UCSD-AML1 (cell line): Measurements from ENCODE around the gene RUFY3.
"Not testable (repeated sequence)": the region's sequence is repeated elsewhere in the genome, so short reads cannot be mapped to it uniquely, and the experiment has no call there.

ENCODE experiments used
- DNase-seq: peaks from one replicate; lab custom pipeline; 2025; ENCODE audit not compliant: unreplicated experiment; lab: John Stamatoyannopoulos, UW

Gene RUFY3

DNA sequence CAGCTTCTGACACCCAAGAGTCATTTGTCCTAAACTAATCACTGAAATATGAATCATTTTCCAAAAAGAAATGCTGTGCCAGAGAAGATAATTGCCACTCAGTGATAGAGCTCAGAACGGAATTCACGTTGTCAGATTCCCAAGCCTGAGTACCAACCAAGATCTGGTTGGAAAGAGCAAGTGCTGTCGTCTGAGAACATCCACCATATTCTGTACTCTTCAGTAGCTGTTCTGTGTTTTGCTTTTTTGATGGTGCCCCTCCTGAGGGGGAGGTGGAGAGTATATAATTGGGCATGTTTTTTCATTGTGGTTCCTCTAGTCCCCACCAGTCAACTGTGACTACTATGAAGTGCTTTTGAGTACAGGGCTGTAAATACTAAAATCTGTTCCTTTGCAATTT, 13.2 kb downstream of the RUFY3 start:
- no peak for DNase-seq

DNA sequence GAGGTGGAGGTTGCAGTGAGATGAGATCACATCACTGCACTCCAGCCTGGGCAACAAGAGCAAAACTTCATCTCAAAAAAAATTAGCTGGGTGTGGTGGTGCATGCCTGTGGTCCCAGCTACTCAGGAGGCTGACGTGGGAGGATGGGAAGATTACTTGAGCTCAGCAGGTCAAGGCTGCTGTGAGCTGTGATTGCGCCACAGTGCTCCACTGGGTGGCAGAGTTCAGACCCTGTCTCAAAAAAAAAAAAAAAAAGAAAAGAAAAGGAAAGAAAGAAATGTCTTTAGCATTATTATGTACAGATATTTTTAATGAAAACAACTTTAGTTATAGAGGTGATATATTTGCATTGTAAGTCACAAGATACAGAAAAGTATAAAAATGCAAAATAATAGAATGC, 14.2 kb downstream of the RUFY3 start:
- DNase-seq = peak; percentile 38

DNA sequence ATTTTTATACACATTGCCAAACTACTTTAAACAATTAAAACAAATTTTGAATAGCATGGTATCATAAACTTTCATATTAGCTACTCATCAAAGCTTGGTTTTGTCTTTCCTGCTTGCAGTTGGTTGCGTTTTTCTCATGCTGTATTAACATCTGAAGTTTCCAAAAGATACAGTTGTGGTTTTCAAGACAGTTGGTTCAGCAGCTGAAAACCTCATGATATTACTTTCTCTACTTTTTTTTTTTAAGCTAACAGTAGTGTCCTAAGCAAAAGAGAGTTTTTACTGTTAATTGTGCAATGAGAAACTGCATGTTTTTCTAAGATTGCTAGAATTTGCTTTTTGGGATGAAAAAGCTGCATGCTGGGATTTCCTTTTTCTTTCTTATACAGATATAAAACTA, 15.2 kb downstream of the RUFY3 start:
- DNase-seq = no peak

DNA sequence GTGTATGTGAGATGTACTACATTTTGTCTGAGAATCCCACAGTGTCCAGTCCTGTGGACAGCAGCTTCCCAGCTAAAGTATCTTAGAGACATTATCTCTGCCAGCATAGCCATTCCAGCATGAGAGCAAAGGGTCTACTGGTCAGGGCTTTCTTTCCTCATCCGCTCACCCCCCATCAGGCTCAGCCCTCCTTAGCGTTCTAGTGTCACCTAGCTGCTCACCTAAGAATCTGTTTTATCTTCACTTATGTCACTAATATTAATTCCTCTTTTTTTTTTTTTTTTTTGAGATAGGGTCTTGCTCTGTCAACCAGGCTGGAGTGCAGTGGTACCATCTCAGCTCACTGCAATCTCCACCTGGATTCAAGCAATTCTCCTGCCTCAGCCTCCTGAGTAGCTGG, 15.6 kb downstream of the RUFY3 start:
- DNase-seq = no peak

DNA sequence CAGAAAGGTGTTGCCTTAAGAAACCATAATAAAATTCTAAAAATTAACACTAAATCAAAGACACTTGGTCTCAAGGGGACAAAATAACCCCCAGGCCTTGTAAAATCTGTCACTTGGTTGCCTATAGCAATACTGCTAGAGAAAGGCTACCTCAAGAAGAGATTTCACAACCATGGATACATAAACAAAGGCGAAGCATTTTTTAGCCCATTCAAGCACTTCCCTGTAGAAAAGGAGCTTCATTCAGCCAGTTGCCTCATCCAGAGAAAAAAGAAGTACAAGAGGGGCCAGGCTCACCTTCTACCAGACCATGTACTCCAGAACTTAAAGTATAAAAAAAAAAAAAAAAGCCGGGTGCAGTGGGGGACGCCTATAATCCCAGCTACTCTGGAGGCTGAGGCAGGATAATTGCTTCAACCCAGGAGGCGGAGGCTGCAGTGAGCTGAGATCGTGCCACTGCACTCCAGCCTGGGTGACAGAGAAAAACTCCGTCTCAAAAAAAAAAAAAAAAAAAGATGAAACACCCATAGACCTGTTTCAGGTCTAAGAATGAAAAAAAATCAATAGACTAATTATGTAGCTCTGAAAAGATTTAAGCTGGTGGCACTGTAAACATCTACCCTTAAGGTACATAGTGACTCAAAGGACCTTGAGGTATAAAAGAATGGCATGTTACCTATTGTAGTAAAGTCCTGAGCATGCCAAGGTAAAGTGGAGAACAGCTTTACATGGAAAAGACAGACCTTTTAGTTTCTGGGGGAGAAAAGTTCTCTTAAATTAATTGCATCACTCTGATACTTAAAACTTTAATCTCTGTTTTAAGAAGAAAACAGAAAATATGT, 18.0 kb downstream of the RUFY3 start:
- DNase-seq = no peak

DNA sequence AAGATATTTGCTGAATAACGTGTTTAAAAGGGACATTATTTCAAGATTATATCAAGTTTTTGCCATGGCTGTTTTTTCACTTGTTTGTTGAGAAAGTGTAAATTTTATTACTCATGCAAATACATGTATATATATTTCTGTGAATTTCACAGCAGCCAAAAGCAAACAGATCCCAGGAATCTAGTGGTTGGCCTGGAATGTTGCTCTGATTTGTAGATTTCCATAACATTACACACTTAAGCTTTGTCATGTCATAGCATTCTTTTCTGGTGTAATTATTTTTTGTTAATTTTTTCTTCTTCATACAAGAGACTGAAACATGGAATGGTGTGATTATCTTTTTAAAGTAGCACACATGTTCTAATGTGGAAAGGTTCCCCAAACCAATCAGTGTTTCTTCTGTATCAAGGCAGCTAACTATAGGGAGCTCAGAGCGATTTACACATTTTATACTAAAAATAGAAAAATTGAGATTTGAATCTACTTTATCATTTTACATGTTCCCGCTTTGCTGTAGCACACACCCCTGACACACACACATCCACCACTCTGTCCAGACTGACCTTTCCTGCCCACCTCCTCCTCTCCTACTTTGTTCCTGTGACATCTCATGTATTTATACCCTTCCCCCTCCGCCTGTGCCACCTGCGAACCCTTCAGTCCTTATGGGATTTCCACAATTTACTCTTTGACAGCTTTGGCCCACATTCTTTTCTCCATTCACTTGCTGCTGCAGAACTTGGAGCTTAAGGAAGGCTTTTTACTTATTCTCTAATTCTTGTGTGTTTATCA, 20.3 kb downstream of the RUFY3 start:
- no peak for DNase-seq

DNA sequence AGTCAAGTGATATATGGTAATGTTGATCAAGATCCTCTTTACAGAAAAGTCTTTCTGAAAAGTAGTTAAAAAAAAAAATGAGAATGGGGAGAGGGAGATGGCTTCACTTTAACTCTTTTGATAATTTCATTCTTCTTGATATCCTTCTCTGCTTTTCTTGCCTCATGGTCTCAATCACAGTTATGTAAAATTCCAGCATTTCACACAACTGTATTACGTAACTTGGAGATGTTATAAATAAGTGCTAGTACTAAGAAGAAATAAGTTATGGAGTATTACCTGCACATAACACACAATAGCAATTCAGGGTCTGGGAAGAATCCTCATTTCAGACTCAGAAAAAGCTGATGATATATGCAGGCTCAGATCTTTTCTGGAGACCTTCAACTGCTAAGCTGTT, 22.0 kb downstream of the RUFY3 start:
- no peak for DNase-seq

DNA sequence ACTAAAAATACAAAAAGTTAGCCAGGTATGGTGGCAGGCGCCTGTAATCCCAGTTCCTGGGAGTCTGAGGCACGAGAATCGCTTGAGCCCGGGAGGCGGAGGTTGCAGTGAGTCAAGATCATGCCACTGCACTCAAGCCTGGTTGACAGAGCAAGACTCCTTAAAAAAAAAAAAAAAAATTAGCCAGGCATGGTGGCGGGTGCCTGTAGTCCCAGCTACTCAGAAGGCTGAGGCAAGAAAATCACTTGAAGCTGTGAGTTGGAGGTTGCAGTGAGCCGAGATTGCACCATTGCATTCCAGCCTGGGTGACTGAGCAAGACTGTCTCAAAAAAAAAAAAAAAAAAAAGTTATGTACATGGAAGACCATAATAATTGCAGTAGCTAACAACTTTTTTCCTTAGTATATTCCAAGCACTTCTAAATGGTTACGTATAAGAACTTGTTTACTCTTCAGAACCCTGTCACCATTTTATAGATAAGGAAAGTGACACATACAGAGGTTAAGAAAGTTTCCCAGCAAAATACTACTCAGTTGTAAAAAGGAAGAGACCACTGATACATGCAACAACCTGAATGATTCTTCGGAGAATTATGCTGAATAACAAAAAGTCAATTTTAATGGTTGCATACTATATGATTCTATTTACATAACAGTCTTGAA, 24.5 kb downstream of the RUFY3 start:
- DNase-seq = no peak

DNA sequence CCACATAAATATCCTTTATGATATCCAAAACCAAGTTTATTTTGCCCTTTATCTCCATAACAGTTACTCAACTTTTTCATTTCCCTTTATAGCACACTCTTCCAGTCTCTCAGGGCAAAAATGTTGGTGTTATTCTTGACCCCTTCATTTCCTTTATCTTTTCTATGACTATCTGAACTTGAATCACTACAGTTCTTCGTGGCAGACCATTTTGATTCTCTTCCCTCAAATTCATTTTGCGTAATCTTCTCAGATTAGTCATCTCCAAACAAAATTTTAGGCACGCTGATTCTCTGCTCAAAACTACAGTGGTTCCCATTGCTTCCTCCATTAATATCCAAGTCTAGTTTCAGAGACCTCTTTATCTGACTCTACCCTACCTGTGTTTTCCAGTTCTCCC, 26.1 kb downstream of the RUFY3 start:
- DNase-seq = no peak

DNA sequence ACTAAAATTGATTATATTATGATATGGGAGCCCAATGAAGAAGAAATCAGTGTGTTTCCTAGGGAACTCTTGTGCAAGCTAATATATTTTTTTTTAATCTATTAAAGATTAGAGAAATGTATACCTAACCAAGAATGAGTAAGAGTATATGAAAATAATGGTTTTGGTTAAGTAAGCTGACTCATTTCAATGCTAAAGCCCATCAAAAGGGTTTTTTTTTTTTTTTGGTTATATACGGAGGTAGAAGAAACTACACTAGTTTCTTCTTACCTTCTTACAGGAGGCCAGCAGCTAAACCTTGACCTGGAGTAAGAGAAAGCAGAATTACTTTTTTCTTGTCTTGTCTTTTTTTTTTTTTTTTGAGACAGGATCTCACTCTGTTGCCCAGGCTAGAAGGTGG, 27.5 kb downstream of the RUFY3 start:
- no peak for DNase-seq

DNA sequence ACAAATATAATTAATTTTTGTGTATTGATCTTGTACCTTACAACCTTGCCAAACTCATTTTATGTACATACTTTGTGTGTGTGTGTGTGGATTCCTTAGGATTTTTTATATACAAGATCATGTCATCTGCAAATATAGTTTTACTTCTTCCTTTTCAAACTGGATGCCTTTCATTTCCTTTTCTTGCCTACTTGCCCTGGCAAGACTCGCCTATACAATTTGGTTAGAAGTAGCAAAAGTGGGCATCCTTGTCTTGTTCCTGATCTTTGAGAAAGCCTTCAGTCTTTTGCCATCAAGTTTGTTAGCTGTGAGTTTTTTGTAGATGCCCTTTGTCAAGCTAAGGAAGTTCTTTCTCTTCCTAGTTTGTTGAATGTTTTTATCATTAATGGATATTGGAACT, 30.5 kb downstream of the RUFY3 start:
- DNase-seq = no peak

DNA sequence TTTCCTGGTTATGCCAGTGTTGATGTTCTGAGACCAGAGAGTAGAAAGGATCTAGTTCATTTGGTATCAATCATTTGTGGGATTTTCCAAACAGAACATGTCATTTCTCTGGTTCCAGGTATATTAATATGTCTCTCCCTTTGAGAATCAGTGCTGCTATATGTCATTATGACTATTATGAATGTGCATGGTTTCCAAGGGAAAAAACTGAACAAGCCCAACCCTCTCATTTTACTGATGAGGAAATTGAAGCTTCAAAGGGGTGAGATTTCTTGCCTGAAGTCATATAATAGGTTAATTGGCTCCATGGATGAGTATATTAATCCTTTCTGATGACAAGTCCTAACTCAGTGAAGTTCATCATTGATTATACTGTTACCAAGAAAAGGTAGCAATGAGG, 31.9 kb downstream of the RUFY3 start:
- no peak for DNase-seq

DNA sequence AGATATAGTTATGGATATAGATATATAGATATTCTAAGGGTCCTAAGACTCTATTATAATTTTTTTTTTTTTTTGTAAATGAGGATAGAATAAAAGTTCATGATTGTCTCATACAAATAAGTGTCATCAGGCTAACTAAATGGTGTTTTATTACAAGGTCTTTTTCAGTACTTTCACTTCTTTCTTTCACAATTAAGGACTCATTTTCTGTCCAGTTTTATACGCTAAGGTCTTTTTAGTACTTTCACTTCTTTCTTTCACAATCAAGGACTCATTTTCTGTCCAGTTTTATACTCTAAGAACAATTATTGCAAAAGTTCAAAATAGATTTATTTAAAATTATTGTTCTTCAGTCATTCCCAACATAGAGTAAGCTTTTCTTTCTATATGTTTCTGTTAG, 32.7 kb downstream of the RUFY3 start:
- DNase-seq = no peak

DNA sequence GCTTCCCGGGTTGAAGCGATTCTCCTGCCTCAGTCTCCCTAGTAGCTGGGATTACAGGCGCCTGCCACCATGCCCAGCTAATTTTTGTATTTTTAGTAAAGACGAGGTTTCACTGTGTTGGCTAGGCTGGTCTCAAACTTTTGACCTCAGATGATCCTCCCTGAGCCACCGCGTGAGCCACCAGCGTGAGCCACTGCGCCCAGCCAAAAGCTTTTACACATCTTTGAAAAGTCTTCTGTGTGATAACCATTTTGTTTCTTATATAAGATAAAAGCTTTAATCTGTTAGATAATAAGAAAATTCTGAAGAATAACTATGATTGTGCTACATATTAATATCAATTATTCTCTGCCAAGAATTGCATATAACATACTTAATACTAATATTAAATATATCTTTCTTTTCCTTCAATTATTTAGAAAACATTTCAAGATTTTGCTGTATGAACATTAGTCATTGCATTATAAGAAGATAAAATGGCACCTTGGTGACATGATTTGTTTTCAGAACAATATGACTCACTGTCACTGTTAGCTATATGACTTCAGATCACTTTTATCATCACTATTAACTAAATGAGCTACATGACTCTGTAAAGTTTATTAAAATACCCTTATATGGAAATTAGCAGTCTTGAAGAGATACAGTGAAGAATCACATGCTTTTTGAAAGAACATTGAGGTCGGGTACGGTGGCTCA, 33.4 kb downstream of the RUFY3 start:
- no peak for DNase-seq

DNA sequence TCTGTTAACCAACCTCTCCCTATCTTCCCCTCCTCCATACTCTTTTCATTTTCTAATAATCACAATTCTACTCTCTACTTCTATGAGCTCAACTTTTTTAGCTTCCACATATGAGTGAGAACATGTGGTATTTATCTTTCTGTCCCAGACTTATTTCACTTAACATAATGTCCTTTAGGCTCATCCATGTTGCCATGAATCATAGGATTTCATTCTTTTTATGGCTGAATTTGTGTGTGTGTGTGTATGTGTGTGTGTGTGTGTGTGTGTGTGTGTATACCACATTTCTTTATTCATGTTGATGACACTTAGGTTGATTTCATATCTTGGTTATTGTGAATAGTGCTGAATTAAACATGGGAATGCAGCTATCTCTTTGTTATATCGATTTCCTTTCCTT, 37.4 kb downstream of the RUFY3 start:
- DNase-seq = no peak

DNA sequence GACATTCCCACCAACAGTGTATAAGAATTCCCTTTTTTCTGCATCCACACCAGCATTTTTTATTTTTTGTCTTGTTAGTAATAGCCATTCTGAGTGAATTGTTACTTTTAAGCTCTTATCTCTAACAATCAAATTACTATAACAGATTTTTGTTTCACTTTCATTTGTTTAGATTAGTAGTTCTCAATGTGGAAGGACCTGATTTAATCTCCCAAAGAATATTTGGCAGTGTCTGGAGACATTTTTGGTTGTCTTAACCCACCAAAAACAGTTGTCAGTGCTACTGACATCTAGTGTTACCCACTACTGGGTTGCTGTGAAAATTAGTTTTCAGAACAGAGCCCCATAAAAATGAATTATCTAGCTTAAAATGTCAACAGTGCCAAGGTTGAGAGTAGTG, 37.9 kb downstream of the RUFY3 start:
- DNase-seq = no peak

DNA sequence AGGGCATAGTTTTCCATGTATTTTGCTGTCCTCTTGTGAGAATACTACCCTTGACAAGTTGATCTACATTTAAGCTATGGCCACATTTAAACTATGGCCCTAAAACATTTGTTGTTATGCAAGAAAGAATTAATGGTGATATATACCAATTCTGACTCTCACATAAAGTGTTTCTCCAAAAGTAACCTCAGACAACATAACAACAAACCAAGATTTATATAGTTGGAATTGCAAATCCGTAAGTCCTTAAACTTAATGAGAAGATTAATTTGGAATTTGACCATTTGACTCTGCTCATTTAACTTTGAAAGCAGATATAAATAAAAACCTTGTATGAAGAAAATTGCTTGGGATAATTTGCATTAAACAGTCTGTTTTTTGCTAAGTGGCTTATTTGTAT, 38.9 kb downstream of the RUFY3 start:
- no peak for DNase-seq

DNA sequence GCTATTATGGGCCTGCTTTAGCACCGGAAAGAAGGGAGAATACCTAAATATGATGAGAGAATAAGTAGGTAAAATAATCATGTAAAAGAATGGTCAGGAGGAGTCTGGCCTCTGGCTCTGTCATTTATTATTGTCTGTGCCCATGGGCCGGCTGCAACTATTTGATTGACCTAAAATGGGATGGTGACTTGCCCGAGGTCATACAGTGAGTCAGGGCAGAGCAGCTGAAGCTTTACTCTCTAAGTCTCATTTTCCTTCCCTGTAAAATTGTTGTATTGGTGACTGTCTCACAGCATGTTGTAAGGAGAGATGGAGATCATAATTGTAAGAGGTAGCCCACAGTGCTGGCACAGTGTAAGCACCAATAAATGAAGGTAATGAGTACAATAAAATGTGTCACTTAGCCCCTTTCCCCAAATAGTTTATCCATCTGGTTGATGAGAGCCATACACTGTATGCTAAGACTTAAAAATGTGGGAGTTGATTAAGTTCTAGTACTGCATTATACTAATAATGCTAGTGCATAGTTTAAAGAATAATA, 39.6 kb downstream of the RUFY3 start:
- no peak for DNase-seq

DNA sequence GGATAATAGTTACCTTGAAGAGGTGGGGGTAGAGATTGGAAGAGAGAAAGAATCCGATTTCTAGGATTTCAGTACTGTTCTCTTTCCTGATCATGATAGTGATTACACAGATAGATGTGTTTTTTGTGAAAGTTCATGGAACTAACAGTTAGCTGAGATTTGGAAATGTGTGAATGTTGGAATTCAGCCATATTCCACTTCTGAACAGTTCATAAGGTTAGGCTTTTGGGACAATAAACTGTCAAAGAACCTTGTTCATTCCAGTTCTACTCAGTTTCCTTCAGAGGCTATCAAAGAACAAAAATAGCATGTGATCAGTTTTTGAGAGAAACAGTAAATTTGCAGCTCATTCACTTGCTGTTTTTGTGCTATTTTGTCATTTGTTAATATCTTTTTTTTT, 43.6 kb downstream of the RUFY3 start:
- no peak for DNase-seq

DNA sequence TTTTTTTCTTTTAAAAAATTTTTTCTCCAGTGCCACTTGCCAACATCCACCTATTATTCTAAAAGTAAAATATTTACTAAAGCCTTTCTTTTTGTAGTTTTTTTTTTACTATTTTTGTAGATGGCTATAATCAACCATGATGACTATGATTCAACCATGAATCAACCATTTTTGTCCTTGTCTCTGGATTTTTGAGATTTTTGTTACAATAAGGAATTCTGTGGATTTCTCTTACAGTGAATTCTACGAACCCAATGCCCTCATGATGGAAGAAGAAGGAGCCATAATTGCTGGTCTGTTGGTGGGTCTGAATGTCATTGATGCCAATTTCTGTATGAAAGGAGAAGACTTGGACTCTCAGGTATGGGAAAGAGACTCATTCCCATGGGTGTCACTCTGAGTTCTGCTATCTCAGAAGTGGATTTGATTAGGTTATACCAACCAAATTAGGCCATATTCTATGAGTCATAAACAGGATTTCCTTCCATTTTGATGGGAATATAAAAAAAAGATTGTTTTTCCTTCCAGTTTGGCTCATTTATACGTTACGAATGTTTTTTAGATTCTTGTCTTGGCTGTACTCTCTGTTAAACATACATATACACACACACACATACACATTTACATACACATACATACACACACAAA, 46.7 kb downstream of the RUFY3 start:
- no peak for DNase-seq

DNA sequence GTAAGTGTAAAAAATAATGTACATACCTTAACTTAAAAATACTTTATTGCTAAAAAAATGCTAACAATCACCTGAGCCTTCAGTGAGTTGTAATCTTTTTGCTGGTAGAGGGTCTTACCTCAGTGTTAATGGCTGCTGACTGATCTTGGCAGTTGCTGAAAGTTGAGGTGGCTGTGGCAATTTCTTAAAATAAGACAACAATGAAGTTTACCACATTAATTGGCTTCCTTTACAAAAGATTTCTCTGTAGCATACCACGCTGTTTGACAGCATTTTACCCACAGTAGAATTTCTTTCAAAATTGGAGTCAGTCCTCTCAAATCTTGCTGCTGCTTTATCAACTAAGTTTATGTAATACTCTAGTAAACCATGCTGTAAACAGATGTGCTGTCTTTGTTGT, 47.6 kb downstream of the RUFY3 start:
- DNase-seq = not testable (repeated sequence)
